K562 (cell line): Measurements from ENCODE around the gene PPFIA1. TPM values are rescaled to one million over a fixed set of nuclear protein-coding genes. Genes with fewer than 3 reads are reported as not detected.
"Not testable (repeated sequence)": the region's sequence is repeated elsewhere in the genome, so short reads cannot be mapped to it uniquely, and the experiment has no call there.

Experiments
- ATAC-seq: fragments of 200-7000 bp; cut with Tn5 transposase; 3 replicates; pipeline ENCODE4 v1.9.1; 2020; ENCODE audit warnings: moderate library complexity
- BruUV-seq: library from RNA; stranded (reverse); fragments of 400-500 nt; replicated peaks from 2 replicates; lab custom pipeline; 2021; lab: Mats Ljungman, UMichigan
- CTCF ChIA-PET: fragments of 300-600 bp; formaldehyde crosslinking; extraction: SDS; loops from one replicate; lab custom pipeline; 2021; ENCODE audit warnings: low intra/inter-chr PET ratio; lab: Yijun Ruan, JAX
- POLR2A ChIA-PET: fragments of 300-600, 350-650 bp; sonication (Branson Sonifier 250); formaldehyde crosslinking; extraction: SDS; loops from one replicate; lab custom pipeline; 2021; ENCODE audit warnings: antibody characterized with exemption, inconsistent platforms; lab: Yijun Ruan, JAX
- DNase-seq, 4 experiments: peaks; one replicate each; pipeline versions ENCODE4 v3.0.0 to v3.0.0-alpha.2; 2011 to 2018; ENCODE audit warnings: low spot score in 3 of 4, mixed read lengths in 3 of 4; ENCODE audit errors: extremely low read depth in 1 of 4
- FAIRE-seq: peaks from 2 replicates; lab custom pipeline; 2011; peaks lifted over from hg19 to GRCh38; lab: Jason Lieb, UNC
- H2AFZ ChIP-seq: 2 replicates; pipeline ENCODE4 v1.6.0; 2011; ENCODE audit warnings: low read depth, low read length, control low read depth, inconsistent platforms
- H3K27ac ChIP-seq: fragments of 200-600 bp; 3 replicates; pipeline ENCODE4 v1.8.0; 2011; ENCODE audit warnings: low read depth, mild to moderate bottlenecking, control low read depth, inconsistent platforms, low read length, moderate library complexity, mixed read lengths; ENCODE audit errors: extremely low read depth
- H3K27me3 ChIP-seq, 2 experiments: fragments of 300-600 bp in 1 of 2; 2 replicates in 1 of 2; 3 replicates in 1 of 2; pipeline versions ENCODE4 v1.6.0 to v1.8.0; 2011; ENCODE audit warnings: inconsistent platforms in 2 of 2, low read length in 2 of 2, mild to moderate bottlenecking in 1 of 2, mixed read lengths in 1 of 2, moderate library complexity in 1 of 2; ENCODE audit not compliant: control insufficient read depth in 2 of 2, insufficient read depth in 2 of 2
- H3K36me3 ChIP-seq: fragments of 300-600 bp; 3 replicates; pipeline ENCODE4 v1.8.0; 2011; ENCODE audit warnings: mild to moderate bottlenecking, low read length, inconsistent platforms; ENCODE audit not compliant: control insufficient read depth, insufficient read depth
- H3K4me1 ChIP-seq, 2 experiments: fragments of 200-600 bp in 1 of 2; replicated peaks in 1 of 2; 2 replicates in 1 of 2; 3 replicates in 1 of 2; pipeline versions ENCODE4 v1.5.1 to v1.8.0; 2011; ENCODE audit warnings: inconsistent platforms in 2 of 2, low read length in 2 of 2, mild to moderate bottlenecking in 1 of 2, mixed read lengths in 1 of 2, moderate library complexity in 1 of 2; ENCODE audit not compliant: control insufficient read depth in 2 of 2, insufficient read depth in 2 of 2
- H3K4me2 ChIP-seq: 2 replicates; pipeline ENCODE4 v1.6.1; 2011; ENCODE audit warnings: low read length, control low read depth, inconsistent platforms, mixed read lengths; ENCODE audit not compliant: insufficient read depth
- H3K4me3 ChIP-seq: fragments of 200-600 bp; sonication (generic), shearing (Covaris generic); 2 replicates; pipeline ENCODE4 v1.5.1; 2016; ENCODE audit warnings: control low read depth, inconsistent platforms
- H3K79me2 ChIP-seq: fragments of 200-600 bp; 3 replicates; pipeline ENCODE4 v1.8.0; 2011; ENCODE audit warnings: low read length, inconsistent platforms; ENCODE audit not compliant: control insufficient read depth, insufficient read depth
- H3K9ac ChIP-seq, 2 experiments: 2 replicates each; pipeline versions ENCODE4 v1.6.0 to v1.6.1; 2011; ENCODE audit warnings: low read depth in 2 of 2, low read length in 2 of 2, control low read depth in 1 of 2, inconsistent platforms in 1 of 2, mild to moderate bottlenecking in 1 of 2, mixed read lengths in 1 of 2; ENCODE audit not compliant: insufficient read depth in 1 of 2
- H3K9me1 ChIP-seq: one replicate; pipeline ENCODE4 v1.6.0; 2011; ENCODE audit warnings: inconsistent platforms, mild to moderate bottlenecking, low read length, moderate library complexity; ENCODE audit not compliant: control insufficient read depth, insufficient read depth
- H3K9me3 ChIP-seq: replicated peaks from 2 replicates; pipeline ENCODE4 v1.5.1; 2011; ENCODE audit warnings: low read depth, low read length, inconsistent platforms; ENCODE audit not compliant: control insufficient read depth, insufficient read depth
- H4K20me1 ChIP-seq: replicated peaks from 2 replicates; pipeline ENCODE4 v1.6.1; 2011; ENCODE audit warnings: low read length, inconsistent platforms, mixed read lengths; ENCODE audit not compliant: control insufficient read depth, insufficient read depth
- DACH1 ChIP-seq: fragments of 450-650 bp; IDR thresholded peaks from 2 replicates; pipeline ENCODE4 v1.6.1; 2018; ENCODE audit not compliant: partially characterized antibody
- ERF ChIP-seq: fragments of 450-650 bp; formaldehyde crosslinking; IDR thresholded peaks from 2 replicates; pipeline ENCODE4 v1.4.0; 2020; ENCODE audit warnings: mild to moderate bottlenecking, mixed read lengths
- THAP12 ChIP-seq: fragments of 250-450 bp; sonication (Bioruptor Pico); IDR thresholded peaks from 2 replicates; pipeline ENCODE4 v1.9.0; 2021; ENCODE audit warnings: mild to moderate bottlenecking, inconsistent platforms
- WGBS: fragments of 100-300 bp; shearing (Covaris generic); methylation state at CpG from one replicate; pipeline ENCODE4 v1.1.6; 2016; ENCODE audit warnings: low coverage, mixed read lengths; ENCODE audit not compliant: insufficient coverage; ENCODE audit errors: missing lambda C conversion rate; 5-methylcytosine and 5-hydroxymethylcytosine counted together
- in situ Hi-C: fragments of 300-500 bp; cut with MboI; formaldehyde crosslinking; loops from 4 replicates; pipeline ENCODE4 v1.15.0; 2018; ENCODE audit warnings: inconsistent platforms, mixed read lengths
- intact Hi-C: fragments of 100-400 bp; cut with micrococcal nuclease; formaldehyde crosslinking; loops from 2 replicates; pipeline ENCODE4 v1.14.2; 2022
- polyA plus RNA-seq, 8 experiments: library from polyadenylated mRNA; depleted of rRNA in 4 of 8; stranded (reverse) in 5 of 8; unstranded in 3 of 8; fragments of >200 nt; fragmentation: Nextera tagmentation in 2 of 8; fragmentation: Illumina TruSeq in 1 of 8; extraction: Ambion mirVana in 2 of 8; extraction: Trizol in 1 of 8; gene quantifications; 2 replicates each; pipeline versions ENCODE4 v1.2.1 to v1.2.3, GENCODE V29; 2011 to 2014; ENCODE audit warnings: inconsistent platforms in 1 of 8, missing spikeins in 1 of 8
- total RNA-seq, 7 experiments: library from RNA; depleted of rRNA in 6 of 7; stranded (reverse); fragments of >200 nt in 6 of 7; fragmentation: Illumina TruSeq in 2 of 7; extraction: Trizol in 2 of 7; gene quantifications; 2 replicates each; pipeline versions ENCODE4 v1.2.1 to v1.2.3, GENCODE V29; 2011 to 2021; ENCODE audit warnings: low replicate concordance in 1 of 7
- TF ChIP-seq, protein P1 (sequence below): fragments of 450-650 bp; formaldehyde crosslinking; IDR thresholded peaks from 2 replicates; pipeline ENCODE4 v1.4.0; 2022; ENCODE audit warnings: mild to moderate bottlenecking, moderate library complexity

Gene PPFIA1
- total and polyA plus RNA-seq, 9 of the 15 experiments (the other 6 are each of a cell fraction or from before 2014, with no cell fraction given): 9.9 to 41.5 (median 28.5) TPM

GRCh38 chr11:70292863-70293262, 22.4 kb downstream of the PPFIA1 start (continued):
- TF ChIP-seq THAP12 (CRISPR knock-in tag) (no peak), DACH1 (no peak), ERF (no peak)
- TF ChIP-seq, protein P1, sequence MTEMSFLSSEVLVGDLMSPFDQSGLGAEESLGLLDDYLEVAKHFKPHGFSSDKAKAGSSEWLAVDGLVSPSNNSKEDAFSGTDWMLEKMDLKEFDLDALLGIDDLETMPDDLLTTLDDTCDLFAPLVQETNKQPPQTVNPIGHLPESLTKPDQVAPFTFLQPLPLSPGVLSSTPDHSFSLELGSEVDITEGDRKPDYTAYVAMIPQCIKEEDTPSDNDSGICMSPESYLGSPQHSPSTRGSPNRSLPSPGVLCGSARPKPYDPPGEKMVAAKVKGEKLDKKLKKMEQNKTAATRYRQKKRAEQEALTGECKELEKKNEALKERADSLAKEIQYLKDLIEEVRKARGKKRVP (CRISPR knock-in tag): no peak

DNA sequence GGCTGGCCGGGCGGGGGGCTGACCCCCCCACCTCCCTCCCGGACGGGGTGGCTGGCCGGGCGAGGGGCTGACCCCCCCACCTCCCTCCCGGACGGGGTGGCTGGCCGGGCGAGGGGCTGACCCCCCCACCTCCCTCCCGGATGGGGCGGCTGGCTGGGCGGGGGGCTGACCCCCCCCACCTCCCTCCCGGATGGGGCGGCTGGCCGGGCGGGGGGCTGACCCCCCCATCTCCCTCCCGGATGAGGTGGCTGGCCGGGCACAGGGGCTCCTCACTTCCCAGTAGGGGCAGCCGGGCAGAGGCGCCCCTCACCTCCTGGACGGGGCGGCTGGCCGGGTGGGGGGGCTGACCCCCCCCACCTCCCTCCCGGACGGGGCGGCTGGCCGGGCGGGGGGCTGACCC, 24.7 kb downstream of the PPFIA1 start:
- FAIRE-seq, intact Hi-C loops, H3K27me3 ChIP-seq, H3K79me2 ChIP-seq, H3K27ac ChIP-seq, H4K20me1 ChIP-seq, H3K9me3 ChIP-seq, ATAC-seq, H3K9me1 ChIP-seq, H3K4me3 ChIP-seq, CTCF ChIA-PET, H2AFZ ChIP-seq, H3K4me1 ChIP-seq, H3K4me2 ChIP-seq, POLR2A ChIA-PET, in situ Hi-C loops, DNase-seq, H3K9ac ChIP-seq, BruUV-seq: not testable (repeated sequence)
- H3K36me3 ChIP-seq: peaks cover 57% of the 10 kb centered on the region; the same call in 2 of the 3 replicates
- WGBS: no CpG with 5 or more reads among the region's 29 CpGs
